HG03457 (cell line): ENCODE results near the gene GDF9.

ENCODE experiments used
- ATAC-seq: cut with Tn5 transposase; IDR thresholded peaks from one replicate; pipeline ENCODE4 v1.9.1; 2021; ENCODE audit warnings: moderate number of reproducible peaks; ENCODE audit not compliant: unreplicated experiment

The GDF9 gene

GRCh38 chr5:132839426-132840301 lies 26.6 kb downstream of the GDF9 start:
- no peak for ATAC-seq

GRCh38 chr5:132838516-132839282 lies 27.6 kb downstream of the GDF9 start:
- ATAC-seq: no peak

GRCh38 chr5:132837868-132838267 lies 28.4 kb downstream of the GDF9 start:
- ATAC-seq: no peak

GRCh38 chr5:132836852-132837251 lies 29.4 kb downstream of the GDF9 start:
- ATAC-seq: no peak

GRCh38 chr5:132834057-132834456 lies 32.2 kb downstream of the GDF9 start:
- ATAC-seq: no peak

- ATAC-seq: no peak
Measured at GRCh38 chr5:132832612-132833011, 33.7 kb downstream of the GDF9 start.

- no peak for ATAC-seq
Measured at GRCh38 chr5:132831095-132831860, 35.0 kb downstream of the GDF9 start.

GRCh38 chr5:132830436-132831094 lies 35.7 kb downstream of the GDF9 start, which contains the start of gene SHROOM1:
Gene SHROOM1, minus strand, starts transcription at chr5:132830647. Its CDS starts 4,507 bp downstream, at chr5:132826140.
- peak; percentile 62 for ATAC-seq

GRCh38 chr5:132829742-132830435 lies 36.4 kb downstream of the GDF9 start:
- peak; percentile 60 for ATAC-seq

GRCh38 chr5:132828846-132829494 lies 37.3 kb downstream of the GDF9 start:
- no peak for ATAC-seq

GRCh38 chr5:132827943-132828673 lies 38.2 kb downstream of the GDF9 start:
- ATAC-seq: no peak

GRCh38 chr5:132826424-132827082 lies 39.7 kb downstream of the GDF9 start:
- ATAC-seq: no peak

GRCh38 chr5:132825834-132826391 lies 40.4 kb downstream of the GDF9 start:
- ATAC-seq: no peak

GRCh38 chr5:132825033-132825833 lies 41.0 kb downstream of the GDF9 start:
- ATAC-seq: no peak

- no peak for ATAC-seq
Measured at GRCh38 chr5:132824426-132824825, 41.8 kb downstream of the GDF9 start.

GRCh38 chr5:132823481-132824050 lies 42.7 kb downstream of the GDF9 start:
- ATAC-seq: no peak
